Lower leg skin (tissue), 3 donors: ENCODE measurements around the gene LINGO4.

Experiments
- POLR2A ChIP-seq, 2 donors: fragments of 450-650 bp; IDR thresholded peaks; one replicate each; pipeline ENCODE4 v1.6.1; 2016 to 2017; ENCODE audit warnings: antibody characterized with exemption in 2 of 2, mild to moderate bottlenecking in 1 of 2, moderate library complexity in 1 of 2
- TF ChIP-seq, protein P1 (sequence below), 3 donors: fragments of 450-650 bp; IDR thresholded peaks; one replicate each; pipeline ENCODE4 v1.5.1; 2016; ENCODE audit warnings: antibody characterized with exemption in 3 of 3, mild to moderate bottlenecking in 3 of 3, moderate library complexity in 2 of 3

DNA sequence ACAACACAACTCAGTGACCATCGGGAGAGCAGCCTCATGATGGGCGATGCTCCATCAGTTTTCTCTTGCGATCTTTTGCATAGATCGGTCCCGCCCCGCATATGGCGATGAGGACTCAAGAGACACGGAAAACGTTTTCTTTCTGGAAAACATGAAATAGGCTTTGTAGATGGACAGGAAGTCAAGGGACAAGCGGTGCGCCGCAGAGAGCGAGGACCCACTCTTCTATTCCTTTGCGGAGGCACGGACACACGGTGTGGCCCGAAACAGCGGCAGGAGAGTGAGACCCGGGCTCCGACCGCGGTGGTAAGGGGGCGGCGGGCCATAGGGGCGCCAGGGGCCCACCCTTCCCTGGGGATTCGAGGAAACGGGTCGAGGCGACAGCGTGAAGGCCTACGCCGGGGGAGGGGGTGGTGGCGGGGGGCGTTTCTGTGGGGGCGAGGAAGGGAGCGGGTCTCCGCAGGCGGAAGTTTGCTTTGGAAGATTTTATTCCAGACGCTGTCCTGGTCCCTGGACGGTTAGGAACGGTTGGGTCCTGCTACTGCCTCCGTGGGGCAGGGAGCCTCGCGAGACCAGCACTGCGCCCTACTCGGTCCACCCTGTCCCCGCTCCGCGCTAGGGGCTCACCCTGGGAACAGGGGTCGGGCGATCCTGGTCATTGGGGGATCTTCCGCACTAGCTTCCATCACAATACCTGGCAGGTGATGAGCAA is 14.1 kb downstream of the LINGO4 start:
- TF ChIP-seq, protein P1, sequence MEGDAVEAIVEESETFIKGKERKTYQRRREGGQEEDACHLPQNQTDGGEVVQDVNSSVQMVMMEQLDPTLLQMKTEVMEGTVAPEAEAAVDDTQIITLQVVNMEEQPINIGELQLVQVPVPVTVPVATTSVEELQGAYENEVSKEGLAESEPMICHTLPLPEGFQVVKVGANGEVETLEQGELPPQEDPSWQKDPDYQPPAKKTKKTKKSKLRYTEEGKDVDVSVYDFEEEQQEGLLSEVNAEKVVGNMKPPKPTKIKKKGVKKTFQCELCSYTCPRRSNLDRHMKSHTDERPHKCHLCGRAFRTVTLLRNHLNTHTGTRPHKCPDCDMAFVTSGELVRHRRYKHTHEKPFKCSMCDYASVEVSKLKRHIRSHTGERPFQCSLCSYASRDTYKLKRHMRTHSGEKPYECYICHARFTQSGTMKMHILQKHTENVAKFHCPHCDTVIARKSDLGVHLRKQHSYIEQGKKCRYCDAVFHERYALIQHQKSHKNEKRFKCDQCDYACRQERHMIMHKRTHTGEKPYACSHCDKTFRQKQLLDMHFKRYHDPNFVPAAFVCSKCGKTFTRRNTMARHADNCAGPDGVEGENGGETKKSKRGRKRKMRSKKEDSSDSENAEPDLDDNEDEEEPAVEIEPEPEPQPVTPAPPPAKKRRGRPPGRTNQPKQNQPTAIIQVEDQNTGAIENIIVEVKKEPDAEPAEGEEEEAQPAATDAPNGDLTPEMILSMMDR (IDR thresholded peaks at IDR 0.05), result no peak
- no peak for TF ChIP-seq POLR2A (IDR thresholded peaks at IDR 0.05)
